GM21381 (cell line): ENCODE results near the gene FSD1.
"Not testable (repeated sequence)": the region's sequence is repeated elsewhere in the genome, so short reads cannot be mapped to it uniquely, and the experiment has no call there.

Source experiments
- ATAC-seq: cut with Tn5 transposase; IDR thresholded peaks from one replicate; pipeline ENCODE4 v1.9.1; 2021; ENCODE audit warnings: mild to moderate bottlenecking, moderate library complexity; ENCODE audit not compliant: unreplicated experiment

Gene FSD1

DNA sequence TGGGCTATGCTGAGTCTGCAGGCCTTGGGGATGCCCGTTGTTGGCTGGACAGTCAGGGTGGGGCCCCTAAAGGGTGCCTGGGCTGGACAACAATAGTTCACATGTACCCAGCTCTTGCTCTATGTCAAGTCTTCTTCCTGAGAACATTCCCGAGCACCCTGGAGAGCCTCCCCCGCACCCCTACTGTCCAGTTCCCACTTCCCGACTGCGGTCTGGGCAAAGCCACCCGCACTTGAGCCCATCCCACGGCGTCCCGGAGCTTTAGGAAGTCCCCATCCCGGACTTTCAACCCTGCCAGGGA is 37.9 kb downstream of the FSD1 start:
- no peak for ATAC-seq

DNA sequence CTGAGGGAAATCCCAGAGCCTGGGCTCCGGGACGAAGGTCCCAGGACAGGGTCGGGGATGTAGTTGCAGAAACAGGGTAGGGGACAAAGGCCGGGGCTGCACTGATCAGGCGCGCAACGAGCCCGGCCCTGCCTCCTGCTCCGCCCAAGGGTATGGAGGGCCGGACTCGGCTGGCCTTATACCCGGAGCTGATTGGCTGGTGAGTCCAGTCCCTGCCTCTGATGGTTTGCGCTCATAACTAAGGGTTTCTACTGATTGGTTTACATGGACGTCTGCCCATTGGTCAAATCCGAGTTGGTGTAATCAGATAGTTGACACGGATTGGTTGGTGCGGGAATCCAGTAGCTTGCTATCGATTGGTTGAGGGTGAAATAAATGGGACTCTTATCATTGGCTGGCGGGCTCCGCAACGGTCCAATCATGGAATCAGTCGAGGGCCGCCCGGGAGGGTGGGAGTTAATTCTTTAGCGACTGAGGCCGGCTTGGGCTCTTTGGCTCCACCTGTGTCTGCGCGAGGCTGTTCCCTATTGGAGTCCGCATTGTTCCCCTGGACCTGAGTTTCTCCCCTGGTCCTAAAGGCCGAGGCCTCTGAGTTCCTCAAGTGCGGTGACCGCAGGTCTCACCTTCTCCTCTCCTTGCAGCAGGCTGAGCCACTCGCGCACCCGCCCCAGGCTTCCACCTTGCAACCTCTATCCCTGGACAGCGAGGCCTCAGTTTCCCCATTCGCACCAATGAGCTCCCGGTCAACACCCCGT is 38.4 kb downstream of the FSD1 start:
- ATAC-seq = peak; percentile 81

DNA sequence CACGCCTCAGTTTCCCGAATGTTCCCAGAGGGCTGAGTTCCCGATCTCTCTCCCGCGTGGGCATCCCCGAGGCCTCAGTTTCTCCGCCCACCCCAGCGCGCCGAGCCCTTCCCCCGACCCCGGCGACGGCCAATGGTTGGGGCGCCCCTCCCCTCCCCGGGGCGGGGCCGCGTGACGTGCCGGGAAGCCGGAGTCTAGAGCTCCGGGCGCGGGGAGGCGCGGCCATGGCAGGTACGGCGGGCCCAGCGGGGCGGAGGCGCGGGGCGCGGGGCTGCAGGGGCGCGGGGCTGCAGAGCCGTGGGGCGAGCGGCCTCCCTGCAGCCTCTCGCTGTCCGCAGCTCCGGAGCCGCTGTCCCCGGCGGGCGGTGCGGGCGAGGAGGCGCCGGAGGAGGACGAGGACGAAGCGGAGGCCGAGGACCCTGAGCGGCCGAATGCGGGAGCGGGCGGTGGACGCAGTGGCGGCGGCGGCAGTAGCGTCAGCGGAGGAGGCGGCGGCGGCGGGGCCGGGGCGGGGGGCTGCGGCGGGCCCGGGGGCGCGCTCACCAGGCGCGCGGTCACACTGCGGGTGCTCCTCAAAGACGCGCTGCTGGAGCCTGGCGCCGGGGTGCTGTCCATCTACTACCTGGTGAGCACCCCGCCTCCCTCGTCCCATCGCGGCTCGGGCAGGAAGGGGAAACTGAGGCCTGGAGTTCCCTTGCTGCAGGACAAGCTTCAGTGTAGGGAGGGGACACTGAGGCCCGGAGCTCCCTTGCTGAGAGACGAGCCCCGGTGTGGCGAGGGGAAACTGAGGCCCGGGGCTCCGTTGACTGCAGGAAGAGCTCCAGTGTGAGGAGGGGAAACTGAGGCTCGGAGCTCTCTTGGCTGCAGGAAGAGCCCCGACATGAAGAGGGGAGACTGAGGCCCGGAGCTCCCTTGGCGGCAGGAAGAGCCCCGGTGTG is 39.2 kb downstream of the FSD1 start, which contains the start of gene MPND:
MPND (plus strand) TSS at position 193 of the 938 bp plus-strand sequence; CDS start at position 225, 32 bp downstream.
- ATAC-seq = peak; percentile 48

DNA sequence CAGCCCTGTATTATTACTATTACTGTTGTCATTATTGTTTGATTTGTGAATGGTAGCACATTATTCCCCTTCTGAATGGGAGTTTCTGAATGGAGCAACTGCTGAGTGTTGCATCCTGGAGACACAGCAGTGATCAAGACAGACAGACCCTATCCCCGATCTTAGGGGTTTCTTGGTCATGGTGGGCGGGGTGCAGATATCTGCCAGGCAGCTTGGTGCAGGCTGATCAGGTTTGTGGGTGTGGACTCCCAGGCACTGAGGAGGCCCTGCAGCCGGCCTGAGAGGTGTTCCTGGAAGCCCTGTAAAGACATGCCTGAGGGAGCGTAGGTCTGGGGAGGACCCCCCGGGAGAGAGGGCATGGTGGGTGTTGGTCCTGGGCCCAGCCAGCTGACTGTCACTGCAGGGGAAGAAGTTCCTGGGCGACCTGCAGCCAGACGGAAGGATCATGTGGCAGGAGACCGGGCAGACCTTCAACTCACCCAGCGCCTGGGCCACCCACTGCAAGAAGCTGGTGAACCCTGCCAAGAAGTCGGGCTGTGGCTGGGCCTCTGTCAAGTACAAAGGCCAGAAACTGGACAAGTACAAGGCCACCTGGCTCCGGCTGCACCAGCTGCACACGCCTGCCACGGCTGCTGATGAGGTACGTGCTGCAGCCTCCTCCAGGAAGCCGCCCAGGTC is 41.1 kb downstream of the FSD1 start:
- ATAC-seq = no peak

DNA sequence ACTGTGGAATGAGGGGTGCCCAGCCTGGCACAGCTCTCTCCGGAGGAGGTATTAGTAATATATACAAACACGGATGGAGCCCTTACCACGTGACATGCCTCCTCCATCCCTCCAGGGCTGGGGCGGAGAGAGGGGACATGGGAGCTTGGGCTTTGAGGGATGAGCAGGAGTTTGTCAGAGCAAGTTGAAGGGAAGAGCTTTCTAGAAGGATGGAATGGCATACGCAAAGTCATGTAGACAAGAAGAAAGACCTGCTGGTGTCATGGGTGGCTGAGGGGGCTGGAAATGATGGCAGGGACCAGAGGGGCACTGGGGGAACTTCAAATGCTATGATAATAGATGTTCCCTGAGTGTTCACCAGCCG is 41.6 kb downstream of the FSD1 start:
- no peak for ATAC-seq

DNA sequence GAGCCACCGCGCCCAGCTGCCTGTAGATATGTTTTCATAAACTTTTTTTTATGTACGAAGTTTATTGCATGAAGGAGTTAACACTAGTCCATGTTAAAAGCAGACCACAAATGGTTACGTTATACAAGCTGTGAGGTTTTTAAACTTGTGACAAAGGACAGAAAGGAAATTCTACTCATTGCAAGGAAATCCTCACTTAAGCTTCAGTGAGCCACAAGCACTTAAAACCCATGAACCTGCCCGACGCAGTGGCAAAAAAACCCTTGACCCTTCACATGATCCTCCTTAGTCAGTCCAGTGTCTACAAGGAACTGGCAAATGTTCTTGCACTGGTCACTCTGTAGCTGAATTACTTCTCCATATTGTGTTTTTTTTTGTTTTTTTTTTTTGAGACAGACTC is 43.1 kb downstream of the FSD1 start:
- no peak for ATAC-seq

DNA sequence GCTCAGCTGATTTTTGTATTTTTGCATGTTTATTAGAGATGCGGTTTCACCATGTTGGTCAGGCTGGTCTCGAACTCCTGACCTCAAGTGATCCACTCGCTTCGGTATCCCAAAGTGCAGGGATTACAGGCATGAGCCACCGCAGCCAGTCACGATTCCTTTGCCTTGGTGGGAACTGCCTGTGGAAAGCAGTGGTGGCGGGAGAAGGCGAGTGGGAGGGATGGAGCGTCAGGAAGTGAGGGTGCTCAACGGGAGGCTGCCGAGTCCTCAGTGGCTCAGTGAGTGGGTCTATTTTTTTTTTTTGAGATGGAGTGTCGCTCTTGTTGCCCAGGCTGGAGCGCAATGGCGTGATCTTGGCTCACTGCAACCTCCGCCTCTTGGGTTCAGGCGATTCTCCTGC is 44.8 kb downstream of the FSD1 start:
- not testable (repeated sequence) for ATAC-seq

DNA sequence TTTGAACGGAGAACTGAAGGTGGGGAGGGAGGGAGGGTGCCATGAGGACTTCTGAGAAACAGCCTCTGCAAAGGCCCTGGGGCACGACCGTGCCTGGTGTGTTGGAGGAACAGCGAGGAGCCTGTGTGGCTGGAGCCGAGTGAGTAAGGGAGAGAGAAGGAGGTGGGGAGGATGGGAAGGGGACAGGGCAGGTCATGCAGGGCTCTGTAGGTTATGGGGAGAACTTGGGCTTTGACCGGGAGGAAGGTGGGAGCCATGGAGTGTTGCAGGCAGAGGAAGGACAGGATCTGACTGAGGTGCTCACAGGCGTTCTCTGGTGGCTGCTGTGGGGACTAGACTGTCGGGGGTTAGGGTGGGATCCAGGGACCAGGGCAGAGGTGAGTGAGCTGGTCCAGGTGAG is 45.7 kb downstream of the FSD1 start:
- no peak for ATAC-seq

DNA sequence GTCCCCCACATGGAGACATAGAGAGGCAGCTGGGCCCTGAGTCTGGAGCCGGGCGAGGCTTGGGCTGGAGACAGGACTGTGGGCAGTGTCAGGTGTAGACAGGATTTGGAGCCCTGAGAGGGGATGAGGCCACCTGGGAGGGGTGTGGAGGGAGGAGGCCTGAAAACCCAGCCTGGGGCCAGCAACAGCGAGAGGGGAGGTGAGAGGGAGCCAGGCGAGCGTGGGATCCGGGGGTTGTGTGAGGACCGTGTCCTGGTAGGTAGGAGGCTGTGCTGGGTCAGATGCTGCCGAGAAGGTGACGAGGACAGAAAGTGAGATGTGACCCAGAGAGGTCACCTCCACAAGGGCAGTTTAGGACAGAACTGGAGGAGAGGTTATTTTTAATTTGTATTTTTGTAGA is 46.3 kb downstream of the FSD1 start:
- ATAC-seq = no peak

DNA sequence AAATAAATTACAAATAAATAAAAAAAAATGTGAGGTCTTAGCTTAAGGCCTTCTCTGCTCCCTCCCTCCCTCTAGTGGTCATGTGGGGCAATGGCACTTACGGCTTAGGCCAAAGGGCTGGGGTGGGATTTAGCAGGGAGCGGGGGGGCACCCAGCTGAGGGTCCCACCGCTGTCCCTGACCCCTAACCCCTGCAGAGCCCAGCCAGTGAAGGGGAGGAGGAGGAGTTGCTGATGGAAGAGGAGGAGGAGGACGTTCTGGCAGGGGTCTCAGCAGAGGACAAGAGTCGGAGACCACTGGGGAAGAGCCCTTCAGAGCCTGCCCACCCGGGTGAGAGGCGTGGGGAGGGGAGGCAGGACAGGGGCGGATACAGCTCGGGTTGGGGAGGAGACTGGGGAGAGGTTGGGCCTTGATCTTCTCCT is 48.3 kb downstream of the FSD1 start:
- no peak for ATAC-seq

DNA sequence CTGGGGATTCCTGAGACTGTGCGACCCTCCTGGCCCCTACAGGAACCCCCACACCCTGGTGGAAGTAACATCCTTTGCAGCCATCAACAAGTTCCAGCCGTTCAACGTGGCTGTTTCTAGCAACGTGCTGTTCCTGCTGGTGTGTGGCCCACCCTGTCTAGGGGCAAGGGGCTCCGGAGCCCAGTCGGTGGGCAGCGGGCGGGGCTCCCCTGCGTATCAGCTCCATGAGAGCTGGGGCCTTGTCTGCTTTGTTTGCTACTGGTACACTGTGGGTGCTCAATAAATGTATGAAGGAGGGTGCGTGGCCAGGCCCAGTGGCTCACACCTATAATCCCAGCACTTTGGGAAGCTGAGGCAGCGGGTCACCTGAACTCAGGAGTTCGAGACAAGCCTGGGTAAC is 49.9 kb downstream of the FSD1 start:
- no peak for ATAC-seq

DNA sequence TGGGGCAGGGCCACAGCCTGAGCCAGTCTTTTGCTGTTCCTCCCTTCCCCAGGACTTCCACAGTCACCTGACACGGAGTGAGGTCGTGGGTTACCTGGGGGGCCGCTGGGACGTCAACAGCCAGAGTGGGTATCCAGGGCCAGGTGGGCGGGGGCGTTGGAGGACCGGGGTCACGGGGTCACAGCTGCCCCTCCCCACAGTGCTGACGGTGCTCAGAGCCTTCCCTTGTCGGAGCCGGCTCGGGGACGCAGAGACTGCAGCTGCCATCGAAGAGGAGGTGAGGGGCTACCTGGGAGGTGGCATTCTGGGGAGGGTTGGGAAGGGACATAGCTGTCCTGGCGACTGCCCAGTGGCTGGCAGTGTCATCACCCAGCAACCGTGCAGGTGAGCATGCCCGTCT is 50.5 kb downstream of the FSD1 start:
- ATAC-seq = no peak

DNA sequence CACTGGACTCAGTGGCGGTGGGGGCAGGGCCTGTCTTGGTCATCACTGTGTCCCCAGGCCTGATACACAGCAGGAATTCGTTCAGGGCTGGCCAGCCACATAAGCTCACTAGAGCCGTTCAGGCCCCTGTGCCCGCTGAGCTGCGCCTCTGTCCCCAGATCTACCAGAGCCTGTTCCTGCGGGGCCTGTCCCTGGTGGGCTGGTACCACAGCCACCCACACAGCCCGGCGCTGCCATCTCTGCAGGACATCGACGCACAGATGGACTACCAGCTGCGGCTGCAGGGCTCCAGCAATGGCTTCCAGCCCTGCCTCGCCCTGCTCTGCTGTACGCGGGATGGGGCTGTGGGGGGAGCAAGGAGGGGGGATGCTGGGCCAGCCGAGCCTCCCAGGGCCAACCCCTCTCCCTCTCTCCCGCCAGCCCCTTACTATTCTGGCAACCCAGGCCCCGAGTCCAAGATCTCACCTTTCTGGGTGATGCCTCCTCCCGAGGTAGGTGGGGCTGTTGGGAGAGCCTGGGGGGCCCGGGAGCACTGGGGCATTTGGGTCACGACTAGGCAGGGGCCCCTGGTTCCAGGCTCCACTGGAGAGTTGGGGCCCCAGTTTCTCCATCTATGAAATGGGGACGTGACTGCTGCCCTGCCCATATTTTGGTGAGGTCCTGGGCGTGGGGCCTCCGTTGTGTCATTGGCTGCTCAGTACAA is 52.8 kb downstream of the FSD1 start:
- ATAC-seq = no peak

DNA sequence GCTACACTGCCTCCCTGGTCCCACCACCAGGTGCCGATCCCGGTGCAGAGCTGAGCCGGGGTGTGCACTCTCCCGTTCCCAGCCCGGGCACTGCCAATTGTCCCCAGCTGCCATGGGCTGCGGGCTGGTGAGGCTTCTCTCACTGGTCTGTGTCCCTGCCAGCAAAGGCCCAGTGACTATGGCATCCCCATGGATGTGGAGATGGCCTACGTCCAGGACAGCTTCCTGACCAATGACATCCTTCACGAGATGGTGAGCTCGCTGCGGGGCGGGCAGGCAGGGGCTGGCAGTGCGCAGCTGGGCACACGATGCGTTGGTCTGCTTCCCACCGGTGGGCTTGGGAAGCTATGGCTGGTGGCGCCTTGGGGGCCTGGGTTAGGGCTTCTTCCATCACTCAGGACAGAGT is 53.5 kb downstream of the FSD1 start:
- ATAC-seq = no peak

DNA sequence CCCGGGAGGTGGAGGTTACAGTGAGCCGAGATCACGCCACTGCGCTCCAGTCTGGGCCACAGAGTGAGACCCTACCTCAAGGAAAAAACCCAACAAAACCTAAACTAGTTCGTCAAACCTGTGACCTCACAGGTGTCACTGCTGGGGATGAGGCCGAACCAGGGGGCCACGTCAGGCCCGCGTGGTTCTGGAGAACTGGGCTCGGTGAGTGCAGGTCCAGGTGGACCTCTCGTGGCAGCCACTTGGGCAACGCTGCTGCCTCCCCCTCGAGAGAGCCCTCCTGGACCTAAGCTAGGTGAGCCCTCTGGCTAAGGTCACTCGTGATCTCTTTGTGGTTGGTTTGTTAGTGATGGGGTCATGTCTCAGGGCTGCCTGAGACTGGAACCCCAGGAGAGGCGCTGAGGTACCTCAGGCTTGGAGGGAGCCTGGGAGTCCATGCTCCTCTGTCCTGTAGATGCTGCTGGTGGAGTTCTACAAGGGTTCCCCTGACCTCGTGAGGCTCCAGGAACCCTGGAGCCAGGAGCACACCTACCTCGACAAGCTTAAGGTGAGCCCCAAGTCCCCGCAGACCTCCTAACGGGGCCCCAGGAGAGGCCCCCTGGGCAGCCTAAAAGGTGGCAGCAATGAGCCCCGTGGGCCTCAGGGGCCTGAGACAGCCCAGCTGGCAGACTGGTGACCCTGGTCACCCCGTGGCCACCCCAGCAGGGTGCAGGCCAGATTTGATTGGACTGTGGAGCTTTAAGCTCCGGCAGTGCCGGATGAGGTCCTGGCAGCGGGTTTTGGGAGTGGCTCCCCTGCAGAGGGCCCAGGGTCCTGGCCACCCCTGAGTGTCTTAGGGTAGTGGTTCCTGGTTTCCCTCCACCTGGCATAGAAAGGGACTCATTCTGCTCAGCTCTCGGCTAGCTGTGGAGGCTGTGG is 54.6 kb downstream of the FSD1 start:
- no peak for ATAC-seq

DNA sequence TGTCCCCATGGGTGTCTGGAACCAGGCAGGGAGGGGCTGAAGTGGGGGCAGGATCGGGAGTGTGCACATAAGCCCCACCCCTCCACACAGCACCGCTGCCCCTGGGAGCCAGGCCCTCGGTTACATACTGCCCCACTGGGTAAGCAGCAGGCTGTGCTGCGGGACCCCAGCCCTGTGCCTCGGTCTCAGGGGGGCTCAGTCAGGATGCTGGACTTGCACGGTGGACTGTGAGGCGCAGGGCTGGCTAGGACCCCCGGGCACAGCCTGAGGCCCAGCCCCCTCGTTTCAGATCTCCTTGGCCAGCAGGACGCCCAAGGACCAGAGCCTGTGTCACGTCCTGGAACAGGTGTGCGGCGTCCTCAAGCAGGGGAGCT is 55.2 kb downstream of the FSD1 start:
- ATAC-seq = no peak

DNA sequence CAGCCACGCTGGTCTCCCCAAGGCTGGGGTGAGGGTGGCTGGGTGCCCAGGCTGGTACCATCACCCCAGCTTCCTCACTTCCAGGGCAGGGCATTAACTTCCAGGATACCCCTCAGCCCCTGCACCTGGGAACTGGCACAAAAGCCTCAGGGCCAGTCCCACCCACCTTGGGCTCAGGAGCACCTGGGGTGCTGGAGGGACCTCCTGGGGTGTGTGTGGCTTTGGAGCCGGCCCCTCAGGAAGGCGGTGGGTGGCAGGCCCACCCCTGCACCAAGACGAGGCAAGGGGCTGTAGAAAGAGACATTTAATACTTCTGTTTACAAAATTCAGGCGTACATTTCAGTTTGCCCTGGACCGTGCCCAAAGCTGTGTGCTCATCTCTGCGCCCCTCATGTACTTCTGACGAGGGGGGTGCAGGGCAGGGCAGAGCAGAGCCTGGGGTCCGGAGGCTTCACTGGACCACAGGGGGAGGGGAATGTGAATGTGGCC is 55.7 kb downstream of the FSD1 start:
- no peak for ATAC-seq

DNA sequence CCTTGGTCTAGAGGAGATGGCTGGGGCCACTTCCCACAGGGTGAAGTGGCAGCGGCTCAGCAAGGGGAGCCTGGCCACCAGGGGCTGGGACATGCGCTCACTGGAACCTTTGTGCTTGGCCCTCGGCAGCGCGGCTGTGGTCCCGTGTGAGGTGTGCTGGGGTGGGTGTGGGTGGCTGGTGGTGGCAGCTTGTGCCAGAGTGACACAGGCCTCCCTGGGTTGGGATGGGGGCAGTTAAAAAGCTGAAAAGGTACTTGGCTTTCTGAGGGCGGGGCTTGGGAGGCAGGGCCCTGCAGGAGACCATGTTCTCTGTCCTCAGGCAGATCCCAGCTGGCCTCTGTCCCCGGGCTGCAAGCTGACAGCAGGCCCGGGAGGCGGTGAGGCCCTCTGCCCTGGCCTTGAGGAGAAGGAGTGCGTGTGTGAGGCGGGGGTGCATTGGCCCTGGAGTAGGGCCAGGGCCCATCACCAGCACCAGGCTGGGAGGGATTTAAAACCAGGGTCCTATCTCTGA is 56.3 kb downstream of the FSD1 start:
- no peak for ATAC-seq

DNA sequence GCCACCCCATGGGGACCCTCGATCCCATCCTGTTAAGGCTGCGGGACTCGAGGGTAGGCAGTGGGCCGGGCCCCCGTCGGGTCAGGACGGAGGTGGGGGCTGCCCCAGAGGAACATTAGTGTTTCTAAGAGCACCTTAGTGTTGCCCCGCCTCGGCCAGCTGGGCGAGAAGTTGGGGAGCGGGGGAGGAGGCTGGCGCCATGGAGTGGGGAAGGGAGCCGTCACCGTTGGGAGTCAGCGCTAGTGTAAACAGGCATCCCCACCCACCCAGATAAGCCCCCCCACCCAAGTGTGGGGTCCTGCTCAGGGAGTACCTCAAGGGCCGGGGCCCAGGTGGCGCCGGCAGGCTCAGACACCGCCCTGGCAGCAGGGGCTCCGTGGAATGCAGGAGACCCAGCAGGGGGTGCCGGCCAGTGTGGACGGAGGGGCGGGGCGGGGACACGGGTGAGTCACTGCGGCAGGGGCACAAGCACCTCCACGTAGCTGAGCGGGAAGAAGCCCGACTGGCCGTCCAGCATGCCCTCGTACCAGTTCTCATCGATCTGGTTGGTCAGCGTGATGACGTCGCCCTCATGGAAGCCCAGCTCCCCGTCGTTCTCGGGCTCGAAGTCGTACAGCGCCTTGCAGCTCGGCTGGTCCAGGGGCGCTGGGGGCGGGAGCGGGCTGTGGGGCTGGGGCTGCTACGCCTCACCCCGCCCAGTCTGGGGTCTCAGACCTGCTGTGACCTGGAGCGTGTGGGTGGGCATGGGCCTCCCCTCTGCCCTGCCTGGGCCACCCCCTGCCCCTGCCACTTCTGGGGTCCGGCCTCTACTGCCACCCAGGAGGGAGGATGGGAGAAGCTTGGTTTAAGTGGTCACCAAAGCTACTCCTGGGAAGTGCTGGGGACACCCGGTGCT is 57.0 kb downstream of the FSD1 start:
- no peak for ATAC-seq
